Measurements from ENCODE around the gene CTNNA2. TPM values are rescaled to one million over a fixed set of nuclear protein-coding genes. Genes with fewer than 3 reads are reported as not detected.

CTNNA2 gene
- total RNA-seq, 1 experiment from 2014 or later: 0.54 TPM

- ChIA-PET CTCF (no interaction called here), POLR2A (no interaction called here)
- Histone ChIP-seq H3K4me1 (ENCODE audit: control insufficient read depth, insufficient read depth, low read length) (no peaks in the 10 kb centered on the region), H3K36me3 (ENCODE audit: control insufficient read depth, insufficient read depth, low read length) (no peaks in the 10 kb centered on the region), H3K27me3 (ENCODE audit: control insufficient read depth, insufficient read depth, low read length) (no peaks in the 10 kb centered on the region), H3K27ac (ENCODE audit: low read length) (no peak overlapping the region), H3K4me3 (ENCODE audit: low read depth in 2 of 2, low read length in 2 of 2) (no peak overlapping the region), H3K9me3 (ENCODE audit: control insufficient read depth, insufficient read depth, low read depth, low read length) (no peaks in the 10 kb centered on the region)
- BruUV-seq (replicated peaks): no TSS peak
- DNase-seq (ENCODE audit: low read depth, low spot score): no peak
- TF ChIP-seq TCF7L2 (IDR thresholded peaks at IDR 0.05; ENCODE audit: low read depth, low read length) (no peak), SIN3A (IDR thresholded peaks at IDR 0.05; ENCODE audit: borderline replicate concordance, insufficient read depth, low read depth, low read length) (no peak), POLR2AphosphoS5 (IDR thresholded peaks at IDR 0.05; ENCODE audit: low read depth, low read length) (no peak)
- TF ChIP-seq, protein P1, sequence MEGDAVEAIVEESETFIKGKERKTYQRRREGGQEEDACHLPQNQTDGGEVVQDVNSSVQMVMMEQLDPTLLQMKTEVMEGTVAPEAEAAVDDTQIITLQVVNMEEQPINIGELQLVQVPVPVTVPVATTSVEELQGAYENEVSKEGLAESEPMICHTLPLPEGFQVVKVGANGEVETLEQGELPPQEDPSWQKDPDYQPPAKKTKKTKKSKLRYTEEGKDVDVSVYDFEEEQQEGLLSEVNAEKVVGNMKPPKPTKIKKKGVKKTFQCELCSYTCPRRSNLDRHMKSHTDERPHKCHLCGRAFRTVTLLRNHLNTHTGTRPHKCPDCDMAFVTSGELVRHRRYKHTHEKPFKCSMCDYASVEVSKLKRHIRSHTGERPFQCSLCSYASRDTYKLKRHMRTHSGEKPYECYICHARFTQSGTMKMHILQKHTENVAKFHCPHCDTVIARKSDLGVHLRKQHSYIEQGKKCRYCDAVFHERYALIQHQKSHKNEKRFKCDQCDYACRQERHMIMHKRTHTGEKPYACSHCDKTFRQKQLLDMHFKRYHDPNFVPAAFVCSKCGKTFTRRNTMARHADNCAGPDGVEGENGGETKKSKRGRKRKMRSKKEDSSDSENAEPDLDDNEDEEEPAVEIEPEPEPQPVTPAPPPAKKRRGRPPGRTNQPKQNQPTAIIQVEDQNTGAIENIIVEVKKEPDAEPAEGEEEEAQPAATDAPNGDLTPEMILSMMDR (IDR thresholded peaks at IDR 0.05): no peak
- TF ChIP-seq, protein P2, sequence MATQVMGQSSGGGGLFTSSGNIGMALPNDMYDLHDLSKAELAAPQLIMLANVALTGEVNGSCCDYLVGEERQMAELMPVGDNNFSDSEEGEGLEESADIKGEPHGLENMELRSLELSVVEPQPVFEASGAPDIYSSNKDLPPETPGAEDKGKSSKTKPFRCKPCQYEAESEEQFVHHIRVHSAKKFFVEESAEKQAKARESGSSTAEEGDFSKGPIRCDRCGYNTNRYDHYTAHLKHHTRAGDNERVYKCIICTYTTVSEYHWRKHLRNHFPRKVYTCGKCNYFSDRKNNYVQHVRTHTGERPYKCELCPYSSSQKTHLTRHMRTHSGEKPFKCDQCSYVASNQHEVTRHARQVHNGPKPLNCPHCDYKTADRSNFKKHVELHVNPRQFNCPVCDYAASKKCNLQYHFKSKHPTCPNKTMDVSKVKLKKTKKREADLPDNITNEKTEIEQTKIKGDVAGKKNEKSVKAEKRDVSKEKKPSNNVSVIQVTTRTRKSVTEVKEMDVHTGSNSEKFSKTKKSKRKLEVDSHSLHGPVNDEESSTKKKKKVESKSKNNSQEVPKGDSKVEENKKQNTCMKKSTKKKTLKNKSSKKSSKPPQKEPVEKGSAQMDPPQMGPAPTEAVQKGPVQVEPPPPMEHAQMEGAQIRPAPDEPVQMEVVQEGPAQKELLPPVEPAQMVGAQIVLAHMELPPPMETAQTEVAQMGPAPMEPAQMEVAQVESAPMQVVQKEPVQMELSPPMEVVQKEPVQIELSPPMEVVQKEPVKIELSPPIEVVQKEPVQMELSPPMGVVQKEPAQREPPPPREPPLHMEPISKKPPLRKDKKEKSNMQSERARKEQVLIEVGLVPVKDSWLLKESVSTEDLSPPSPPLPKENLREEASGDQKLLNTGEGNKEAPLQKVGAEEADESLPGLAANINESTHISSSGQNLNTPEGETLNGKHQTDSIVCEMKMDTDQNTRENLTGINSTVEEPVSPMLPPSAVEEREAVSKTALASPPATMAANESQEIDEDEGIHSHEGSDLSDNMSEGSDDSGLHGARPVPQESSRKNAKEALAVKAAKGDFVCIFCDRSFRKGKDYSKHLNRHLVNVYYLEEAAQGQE (IDR thresholded peaks at IDR 0.05; ENCODE audit: insufficient read depth in 1 of 2, low read depth in 2 of 2, low read length in 1 of 2): no peak
- intact Hi-C loops (cut with micrococcal nuclease; ENCODE audit: unreplicated experiment): no loop called here
- in situ Hi-C loops (cut with HindIII; ENCODE audit: low pct_unique_long_range_greater_than_20kb, low sequenced_read_pairs): no loop called here
- ATAC-seq: no peak
Observed at GRCh38 chr2:80168037-80168436, 655.2 kb downstream of the CTNNA2 start.

- Histone ChIP-seq H3K4me3 (ENCODE audit: low read depth in 2 of 2, low read length in 2 of 2) (no peak overlapping the region), H3K36me3 (ENCODE audit: control insufficient read depth, insufficient read depth, low read length) (no peaks in the 10 kb centered on the region), H3K27ac (ENCODE audit: low read length) (no peak overlapping the region), H3K9me3 (ENCODE audit: control insufficient read depth, insufficient read depth, low read depth, low read length) (no peaks in the 10 kb centered on the region), H3K27me3 (ENCODE audit: control insufficient read depth, insufficient read depth, low read length) (no peaks in the 10 kb centered on the region), H3K4me1 (ENCODE audit: control insufficient read depth, insufficient read depth, low read length) (no peaks in the 10 kb centered on the region)
- DNase-seq (ENCODE audit: low read depth, low spot score): no peak
- in situ Hi-C loops (cut with HindIII; ENCODE audit: low pct_unique_long_range_greater_than_20kb, low sequenced_read_pairs) (no loop called here), intact Hi-C loops (cut with micrococcal nuclease; ENCODE audit: unreplicated experiment) (no loop called here)
- BruUV-seq (replicated peaks): no TSS peak
- POLR2A ChIA-PET: no interaction called here
- CTCF ChIA-PET: no interaction called here
- TF ChIP-seq, protein P2 (IDR thresholded peaks at IDR 0.05; ENCODE audit: insufficient read depth in 1 of 2, low read depth in 2 of 2, low read length in 1 of 2): no peak
- TF ChIP-seq POLR2AphosphoS5 (IDR thresholded peaks at IDR 0.05; ENCODE audit: low read depth, low read length) (no peak), TCF7L2 (IDR thresholded peaks at IDR 0.05; ENCODE audit: low read depth, low read length) (no peak), SIN3A (IDR thresholded peaks at IDR 0.05; ENCODE audit: borderline replicate concordance, insufficient read depth, low read depth, low read length) (no peak)
- TF ChIP-seq, protein P1 (IDR thresholded peaks at IDR 0.05): no peak
- no peak for ATAC-seq
Observed at GRCh38 chr2:80168801-80169200, 656.0 kb downstream of the CTNNA2 start.

Measured in Panc1 (cell line).